Sigmoid colon (tissue), 4 donors: ENCODE results near the gene ZNF335.
A peak's percentile ranks its signal among the peaks of the same experiment; 100 is the strongest.

Experiments
- CTCF ChIP-seq, 4 experiments: fragments of 450-650 bp in 3 of 4; fragments of 200-600 bp in 1 of 4; IDR thresholded peaks; one replicate each; pipeline ENCODE4 v1.5.1; 2016 to 2019; ENCODE audit warnings: antibody characterized with exemption in 4 of 4, mild to moderate bottlenecking in 3 of 4, moderate library complexity in 2 of 4
- EP300 ChIP-seq, 4 donors: sonication (generic); formaldehyde crosslinking; IDR thresholded peaks; one replicate each; pipeline ENCODE4 v1.6.1; 2017; ENCODE audit warnings: antibody characterized with exemption in 4 of 4
- POLR2A ChIP-seq, 2 donors: fragments of 450-650 bp; IDR thresholded peaks; one replicate each; pipeline ENCODE4 v1.6.1; 2016; ENCODE audit warnings: antibody characterized with exemption in 2 of 2, mild to moderate bottlenecking in 2 of 2, moderate library complexity in 2 of 2
- POLR2AphosphoS5 ChIP-seq, 4 donors: sonication (generic); formaldehyde crosslinking; IDR thresholded peaks; one replicate each; pipeline ENCODE4 v1.6.1; 2017; ENCODE audit warnings: antibody characterized with exemption in 4 of 4

- TF ChIP-seq CTCF (IDR thresholded peaks at IDR 0.05) (no peak), POLR2AphosphoS5 (IDR thresholded peaks at IDR 0.05) (peak in 1 of 4 donors; percentile 60), EP300 (IDR thresholded peaks at IDR 0.05) (no peak), POLR2A (IDR thresholded peaks at IDR 0.05) (no peak)
Observed at GRCh38 chr20:45946149-45946970, 25.6 kb downstream of the ZNF335 start.
